Colonic mucosa (tissue), 4 donors: Measurements from ENCODE around the gene MAML2. TPM values are rescaled to one million over a fixed set of nuclear protein-coding genes. Genes with fewer than 3 reads are reported as not detected.
A peak's percentile ranks its signal among the peaks of the same experiment; 100 is the strongest.

Source experiments
- DNase-seq: peaks from one replicate; pipeline ENCODE4 v3.0.0-alpha.2; 2020
- H3K27ac ChIP-seq: fragments of 200-600 bp; one replicate; pipeline ENCODE4 v1.8.0; 2021
- H3K27me3 ChIP-seq: fragments of 200-600 bp; one replicate; pipeline ENCODE4 v1.8.0; 2021
- H3K36me3 ChIP-seq: fragments of 200-600 bp; one replicate; pipeline ENCODE4 v1.8.0; 2021
- H3K4me1 ChIP-seq: fragments of 200-600 bp; one replicate; pipeline ENCODE4 v1.8.0; 2021; ENCODE audit warnings: mild to moderate bottlenecking
- H3K4me3 ChIP-seq: fragments of 200-600 bp; one replicate; pipeline ENCODE4 v1.8.0; 2021
- H3K9ac ChIP-seq, 2 donors: one replicate each; pipeline ENCODE4 v1.7.0; 2013; ENCODE audit warnings: control low read depth in 2 of 2, low read depth in 2 of 2, low read length in 2 of 2
- H3K9me3 ChIP-seq: fragments of 200-600 bp; one replicate; pipeline ENCODE4 v1.8.0; 2021
- intact Hi-C: fragments of 100-400 bp; cut with DNase I; formaldehyde crosslinking; loops from one replicate; pipeline ENCODE4 v1.14.1; 2022
- total RNA-seq, 2 donors: library from RNA; stranded (reverse); fragmentation: NEBNext Ultra II Directional in 1 of 2; extraction: Animal tissue kit (Norgen Biotek cat#: 25700) in 1 of 2; gene quantifications; one replicate each; pipeline ENCODE4 v1.2.1, GENCODE V29; 2021
- TF ChIP-seq, protein P1 (sequence below): fragments of 200-600 bp; IDR thresholded peaks from one replicate; pipeline ENCODE4 v1.8.0; 2022; ENCODE audit warnings: antibody characterized with exemption, mild to moderate bottlenecking
- donor health status: healthy.
- donor health status: DM: no; HTN: no; CAD: no.
- donor health status: DM: no; HTN: no; CAD: no.

The MAML2 gene
- total RNA-seq, 2 donors from 2014 or later, result 10.4 to 11.0 TPM

DNA sequence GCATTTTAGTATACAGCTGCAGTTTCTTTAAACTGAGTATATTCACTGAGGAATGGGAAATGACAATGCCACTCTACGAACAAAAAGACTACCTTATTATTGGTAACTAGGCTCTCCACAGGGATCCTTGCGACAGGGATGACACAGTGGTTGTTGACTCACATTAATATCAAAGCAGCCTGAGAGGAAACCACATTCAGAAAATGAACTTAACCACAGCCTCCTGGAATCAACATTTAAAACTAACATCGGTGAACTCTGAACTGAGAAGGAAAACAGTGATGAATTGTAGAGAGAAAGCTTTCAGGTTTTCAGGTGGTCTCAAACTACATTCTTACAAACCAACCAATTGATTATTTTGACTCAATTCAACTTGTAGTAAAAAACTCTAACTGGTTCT is 328.8 kb downstream of the MAML2 start:
- intact Hi-C loops, result no loop called here
- H3K9ac ChIP-seq, result no peak overlapping the region
- DNase-seq, result no peak

DNA sequence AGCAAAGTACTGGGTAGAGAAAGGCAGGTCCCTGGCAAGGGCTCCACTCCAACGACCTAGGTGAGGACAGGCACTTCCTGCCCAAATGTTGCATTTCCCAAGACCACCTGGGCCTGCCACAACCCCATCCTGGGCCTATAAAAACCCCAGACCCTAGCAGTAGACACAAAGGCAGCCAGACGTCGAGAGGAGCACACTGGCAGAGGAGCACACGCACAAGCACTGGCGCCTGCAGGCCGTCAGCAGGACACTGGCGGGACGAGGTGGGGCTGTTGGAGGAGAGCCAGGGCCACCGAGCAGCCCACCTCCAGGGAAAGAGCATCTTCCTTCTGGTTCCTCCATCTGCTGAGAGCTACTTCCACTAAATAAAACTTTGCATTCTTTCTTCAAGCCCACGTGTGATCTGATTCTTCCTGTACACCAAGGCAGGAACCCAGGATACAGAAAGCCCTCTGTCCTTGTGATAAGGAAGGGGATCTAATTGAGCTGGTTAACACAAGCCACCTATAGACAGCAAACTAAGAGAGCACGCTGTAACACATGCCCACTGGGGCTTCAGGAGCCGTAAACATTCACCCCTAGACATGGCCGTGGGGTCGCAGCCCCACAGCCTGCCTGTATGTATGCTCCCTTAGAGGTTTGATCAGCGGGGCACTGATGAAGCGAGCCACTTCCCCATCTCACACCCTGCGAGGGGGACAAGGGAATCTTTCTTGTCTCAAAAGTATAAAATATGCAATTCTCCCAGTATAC is 329.4 kb downstream of the MAML2 start:
- TF ChIP-seq, protein P1, sequence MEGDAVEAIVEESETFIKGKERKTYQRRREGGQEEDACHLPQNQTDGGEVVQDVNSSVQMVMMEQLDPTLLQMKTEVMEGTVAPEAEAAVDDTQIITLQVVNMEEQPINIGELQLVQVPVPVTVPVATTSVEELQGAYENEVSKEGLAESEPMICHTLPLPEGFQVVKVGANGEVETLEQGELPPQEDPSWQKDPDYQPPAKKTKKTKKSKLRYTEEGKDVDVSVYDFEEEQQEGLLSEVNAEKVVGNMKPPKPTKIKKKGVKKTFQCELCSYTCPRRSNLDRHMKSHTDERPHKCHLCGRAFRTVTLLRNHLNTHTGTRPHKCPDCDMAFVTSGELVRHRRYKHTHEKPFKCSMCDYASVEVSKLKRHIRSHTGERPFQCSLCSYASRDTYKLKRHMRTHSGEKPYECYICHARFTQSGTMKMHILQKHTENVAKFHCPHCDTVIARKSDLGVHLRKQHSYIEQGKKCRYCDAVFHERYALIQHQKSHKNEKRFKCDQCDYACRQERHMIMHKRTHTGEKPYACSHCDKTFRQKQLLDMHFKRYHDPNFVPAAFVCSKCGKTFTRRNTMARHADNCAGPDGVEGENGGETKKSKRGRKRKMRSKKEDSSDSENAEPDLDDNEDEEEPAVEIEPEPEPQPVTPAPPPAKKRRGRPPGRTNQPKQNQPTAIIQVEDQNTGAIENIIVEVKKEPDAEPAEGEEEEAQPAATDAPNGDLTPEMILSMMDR, result no peak
- intact Hi-C loops, result no loop called here
- Histone ChIP-seq H3K9me3 (no peaks in the 10 kb centered on the region), H3K4me1 (no peaks in the 10 kb centered on the region), H3K36me3 (no peaks in the 10 kb centered on the region), H3K9ac (no peak overlapping the region), H3K27ac (no peak overlapping the region), H3K27me3 (no peaks in the 10 kb centered on the region), H3K4me3 (no peak overlapping the region)
- DNase-seq, result no peak

More for the DNA sequence above, 328.8 kb downstream of the MAML2 start:
- no peaks in the 10 kb centered on the region for H3K27me3 ChIP-seq
- TF ChIP-seq, protein P1, result no peak
- H3K4me3 ChIP-seq, result no peak overlapping the region
- no peak overlapping the region for H3K27ac ChIP-seq
- no peaks in the 10 kb centered on the region for H3K4me1 ChIP-seq
- no peaks in the 10 kb centered on the region for H3K36me3 ChIP-seq
- H3K9me3 ChIP-seq, result no peaks in the 10 kb centered on the region

DNA sequence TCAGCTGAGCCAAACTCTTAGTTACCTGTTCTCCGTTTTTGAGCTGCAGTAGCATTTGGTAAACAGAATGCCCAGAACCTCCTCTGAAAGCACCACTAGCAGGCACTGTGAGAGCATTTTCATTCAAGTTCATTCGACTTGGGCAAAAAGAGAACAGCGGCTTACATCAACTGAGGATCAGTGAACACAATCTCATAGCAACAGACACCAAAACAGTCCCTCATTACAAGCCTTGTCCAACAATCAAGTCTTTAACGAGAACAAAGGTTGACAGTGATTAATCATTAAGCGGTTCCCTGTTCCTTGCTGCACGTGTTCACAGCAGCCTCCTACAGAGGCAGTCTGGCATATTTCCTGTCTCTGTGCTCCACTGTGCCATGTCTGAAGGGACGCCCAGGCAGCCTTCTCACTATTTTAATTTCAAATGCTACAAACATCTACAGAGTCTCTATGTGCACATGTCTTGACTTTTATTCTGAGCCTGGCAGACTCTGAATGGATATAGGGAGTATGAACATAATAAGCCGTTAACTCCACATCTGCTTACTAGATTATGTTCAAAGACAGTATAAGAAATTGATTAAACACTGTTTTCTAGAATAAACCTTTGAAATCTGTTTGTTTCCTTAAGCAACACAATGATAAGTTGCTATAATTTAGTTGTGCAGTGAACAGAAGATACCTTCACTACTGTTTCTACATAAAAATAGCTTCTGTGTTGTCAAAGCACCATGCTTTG is 330.7 kb downstream of the MAML2 start:
- intact Hi-C loops, result no loop called here
- peak; percentile 65 for DNase-seq
- Histone ChIP-seq H3K9ac (peak overlapping the region in 1 of 2 donors; percentile 31), H3K4me3 (no peak overlapping the region), H3K4me1 (no peaks in the 10 kb centered on the region), H3K27ac (peak overlapping the region; percentile 10), H3K27me3 (no peaks in the 10 kb centered on the region), H3K9me3 (no peaks in the 10 kb centered on the region), H3K36me3 (no peaks in the 10 kb centered on the region)
- TF ChIP-seq, protein P1, result peak; percentile 24

DNA sequence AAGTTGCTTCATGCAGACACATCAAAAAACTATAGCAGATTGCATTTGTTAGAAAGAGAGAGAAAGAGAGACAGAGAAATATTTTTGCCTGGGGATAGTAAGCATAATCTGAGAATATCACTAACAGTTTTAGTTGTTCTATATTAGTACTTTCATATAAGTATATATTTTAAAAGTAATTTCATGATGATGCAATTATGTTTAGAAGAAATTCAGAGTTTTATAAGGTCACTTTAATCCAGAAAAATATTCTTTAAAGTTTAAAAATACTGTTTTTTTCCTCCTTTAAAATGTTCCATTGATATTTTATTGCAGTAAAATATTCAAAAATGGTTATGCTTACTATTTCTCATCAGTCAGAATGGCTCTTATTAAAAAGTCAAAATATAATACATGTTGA is 332.3 kb downstream of the MAML2 start:
- H3K9ac ChIP-seq, result no peak overlapping the region
- DNase-seq, result no peak
- TF ChIP-seq, protein P1, result no peak
- no peak overlapping the region for H3K4me3 ChIP-seq
- H3K27ac ChIP-seq, result no peak overlapping the region
- H3K36me3 ChIP-seq, result no peaks in the 10 kb centered on the region
- intact Hi-C loops, result no loop called here
- H3K27me3 ChIP-seq, result no peaks in the 10 kb centered on the region
- H3K4me1 ChIP-seq, result no peaks in the 10 kb centered on the region
- H3K9me3 ChIP-seq, result no peaks in the 10 kb centered on the region

DNA sequence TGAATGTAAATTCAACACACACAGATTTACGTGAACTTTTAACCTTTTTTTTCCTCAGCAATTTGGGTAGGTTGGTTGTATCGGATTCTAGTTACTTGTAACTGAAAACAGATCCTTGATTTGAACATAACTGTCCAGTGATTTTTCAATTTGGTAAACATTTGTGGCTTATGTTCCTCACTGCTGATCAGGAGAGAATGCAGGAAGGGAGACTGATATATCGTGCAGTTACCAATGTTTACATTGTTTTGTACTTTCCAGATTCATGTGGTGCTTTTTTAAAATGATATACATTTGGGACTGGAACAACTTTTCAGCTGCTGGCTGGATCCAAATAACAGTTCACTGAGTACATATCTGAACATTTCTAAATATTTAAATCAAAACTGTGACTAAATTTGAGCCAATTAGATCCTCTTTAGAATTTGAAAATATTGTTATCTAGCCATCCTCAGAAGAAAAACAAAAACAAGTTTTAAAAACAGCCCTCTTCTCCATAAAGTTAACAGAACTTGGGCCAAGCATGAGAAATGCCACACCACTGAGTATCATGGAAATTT is 334.8 kb downstream of the MAML2 start:
- TF ChIP-seq, protein P1, result no peak
- DNase-seq, result no peak
- H3K27me3 ChIP-seq, result no peaks in the 10 kb centered on the region
- H3K4me1 ChIP-seq, result no peaks in the 10 kb centered on the region
- no peak overlapping the region for H3K4me3 ChIP-seq
- no peaks in the 10 kb centered on the region for H3K36me3 ChIP-seq
- H3K9ac ChIP-seq, result no peak overlapping the region
- intact Hi-C loops, result no loop called here
- H3K27ac ChIP-seq, result no peak overlapping the region
- no peaks in the 10 kb centered on the region for H3K9me3 ChIP-seq
